Osteoblast (primary cell): ENCODE results near the gene POC1B. TPM values are rescaled to one million over a fixed set of nuclear protein-coding genes. Genes with fewer than 3 reads are reported as not detected.

Source experiments
- DNase-seq: peaks from one replicate; pipeline ENCODE4 v3.0.0; 2011; ENCODE audit warnings: low spot score, mixed read lengths; ENCODE audit not compliant: insufficient read length; ENCODE audit errors: missing footprints
- H2AFZ ChIP-seq: 2 replicates; pipeline ENCODE4 v1.6.0; 2011; ENCODE audit warnings: mild to moderate bottlenecking, low read length
- H3K27ac ChIP-seq: 2 replicates; pipeline ENCODE4 v1.5.1; 2011; ENCODE audit warnings: mild to moderate bottlenecking, low read depth, low read length, moderate library complexity
- H3K27me3 ChIP-seq: 2 replicates; pipeline ENCODE4 v1.6.0; 2012; ENCODE audit warnings: mild to moderate bottlenecking, control low read depth, inconsistent platforms, low read length, moderate library complexity; ENCODE audit not compliant: insufficient read depth
- H3K36me3 ChIP-seq: 2 replicates; pipeline ENCODE4 v1.5.1; 2011; ENCODE audit warnings: mild to moderate bottlenecking, low read length, control low read depth, moderate library complexity; ENCODE audit not compliant: insufficient read depth
- H3K4me1 ChIP-seq: 2 replicates; pipeline ENCODE4 v1.5.1; 2011; ENCODE audit warnings: mild to moderate bottlenecking, low read length, control low read depth, moderate library complexity; ENCODE audit not compliant: insufficient read depth
- H3K4me2 ChIP-seq: 2 replicates; pipeline ENCODE4 v1.6.0; 2011; ENCODE audit warnings: mild to moderate bottlenecking, low read length; ENCODE audit not compliant: insufficient read depth
- H3K4me3 ChIP-seq: fragments of 200-600 bp; sonication (generic); 3 replicates; pipeline ENCODE4 v1.5.1; 2012; ENCODE audit warnings: mild to moderate bottlenecking, low read length, inconsistent platforms; ENCODE audit not compliant: insufficient read depth
- H3K79me2 ChIP-seq: 2 replicates; pipeline ENCODE4 v1.6.0; 2012; ENCODE audit warnings: mild to moderate bottlenecking, low read length, control low read depth, inconsistent platforms; ENCODE audit not compliant: insufficient read depth
- H3K9me3 ChIP-seq: 2 replicates; pipeline ENCODE4 v1.5.1; 2011; ENCODE audit warnings: low read depth, low read length, control low read depth
- H4K20me1 ChIP-seq: 2 replicates; pipeline ENCODE4 v1.6.0; 2012; ENCODE audit warnings: mild to moderate bottlenecking, low read length, control low read depth; ENCODE audit not compliant: insufficient read depth
- total RNA-seq: library from RNA; depleted of rRNA; stranded (reverse); fragments of >200 nt; gene quantifications from 2 replicates; pipeline ENCODE4 v1.2.3, GENCODE V29; 2012
- TF ChIP-seq, protein P1 (sequence below): IDR thresholded peaks from 2 replicates; pipeline ENCODE4 v1.5.1; 2011; ENCODE audit warnings: mild to moderate bottlenecking, low read depth, low read length, moderate library complexity; ENCODE audit errors: extremely low read depth

The POC1B gene
- total RNA-seq, 1 donor: 10.9 TPM

DNA sequence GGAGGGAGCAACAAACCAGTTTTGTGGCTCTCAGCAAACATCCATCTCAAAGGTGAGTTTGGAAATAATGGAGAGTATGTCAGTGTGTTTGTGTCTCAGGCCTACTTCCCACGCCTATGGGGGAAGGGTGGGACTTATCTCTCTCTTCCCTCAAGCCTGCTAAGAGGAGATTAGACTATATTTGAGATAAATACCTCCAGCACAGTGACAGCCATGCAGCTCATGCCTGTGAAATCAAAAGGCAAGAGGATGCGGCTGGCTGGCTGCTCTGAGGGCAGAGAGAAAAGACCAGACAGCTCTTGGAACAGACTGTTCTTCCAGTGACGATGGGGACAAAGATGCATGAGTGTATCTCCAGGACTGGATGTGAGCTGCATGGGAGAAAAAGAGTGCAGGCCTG is 14.7 kb upstream of the POC1B start:
- no peak overlapping the region for H3K27ac ChIP-seq
- TF ChIP-seq, protein P1, sequence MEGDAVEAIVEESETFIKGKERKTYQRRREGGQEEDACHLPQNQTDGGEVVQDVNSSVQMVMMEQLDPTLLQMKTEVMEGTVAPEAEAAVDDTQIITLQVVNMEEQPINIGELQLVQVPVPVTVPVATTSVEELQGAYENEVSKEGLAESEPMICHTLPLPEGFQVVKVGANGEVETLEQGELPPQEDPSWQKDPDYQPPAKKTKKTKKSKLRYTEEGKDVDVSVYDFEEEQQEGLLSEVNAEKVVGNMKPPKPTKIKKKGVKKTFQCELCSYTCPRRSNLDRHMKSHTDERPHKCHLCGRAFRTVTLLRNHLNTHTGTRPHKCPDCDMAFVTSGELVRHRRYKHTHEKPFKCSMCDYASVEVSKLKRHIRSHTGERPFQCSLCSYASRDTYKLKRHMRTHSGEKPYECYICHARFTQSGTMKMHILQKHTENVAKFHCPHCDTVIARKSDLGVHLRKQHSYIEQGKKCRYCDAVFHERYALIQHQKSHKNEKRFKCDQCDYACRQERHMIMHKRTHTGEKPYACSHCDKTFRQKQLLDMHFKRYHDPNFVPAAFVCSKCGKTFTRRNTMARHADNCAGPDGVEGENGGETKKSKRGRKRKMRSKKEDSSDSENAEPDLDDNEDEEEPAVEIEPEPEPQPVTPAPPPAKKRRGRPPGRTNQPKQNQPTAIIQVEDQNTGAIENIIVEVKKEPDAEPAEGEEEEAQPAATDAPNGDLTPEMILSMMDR: no peak

DNA sequence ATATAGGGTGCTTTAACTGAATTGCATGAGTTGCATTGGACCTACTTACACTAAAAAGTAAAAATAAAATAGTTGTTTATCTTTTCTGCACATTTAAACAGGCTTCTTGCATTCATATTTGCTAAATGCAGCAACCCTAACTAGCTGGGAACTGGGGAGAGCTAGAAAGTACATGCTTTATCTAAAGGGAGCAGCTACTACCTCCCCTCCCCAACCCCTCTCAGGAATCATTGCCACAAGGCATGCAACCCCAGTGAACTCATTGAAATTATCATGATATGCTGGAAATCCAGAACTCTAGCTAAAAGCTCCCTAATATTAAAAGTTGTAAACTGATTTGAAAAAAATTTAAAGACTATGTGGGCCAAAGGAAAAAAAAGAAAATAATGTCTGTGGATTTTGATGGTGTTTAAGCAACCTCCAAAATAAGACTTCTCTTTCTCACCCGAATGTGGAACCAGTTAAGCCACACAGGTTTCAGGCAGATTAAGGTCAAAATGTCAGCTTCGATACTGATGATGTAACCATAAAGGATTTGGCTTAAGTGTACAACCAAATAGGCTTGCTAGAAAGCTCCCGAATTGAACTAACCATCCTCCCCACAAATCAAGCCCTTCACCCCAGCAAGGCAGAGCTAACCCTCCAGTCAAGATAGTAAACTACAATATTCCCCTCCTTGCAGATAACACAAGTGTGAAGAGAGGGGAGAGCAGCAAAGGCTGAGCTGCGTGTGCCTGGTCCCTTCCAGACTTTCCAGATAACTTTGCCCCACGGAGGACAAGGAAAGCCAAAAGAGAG is 13.8 kb upstream of the POC1B start:
- no peaks in the 10 kb centered on the region for H3K27me3 ChIP-seq
- no peak for DNase-seq
- no peak overlapping the region for H3K27ac ChIP-seq
- H2AFZ ChIP-seq: no peak overlapping the region
- no peaks in the 10 kb centered on the region for H3K79me2 ChIP-seq
- H3K36me3 ChIP-seq: no peaks in the 10 kb centered on the region
- no peak overlapping the region for H3K4me2 ChIP-seq
- H3K9me3 ChIP-seq: no peaks in the 10 kb centered on the region
- H3K4me1 ChIP-seq: peaks cover 12% of the 10 kb centered on the region
- TF ChIP-seq, protein P1: no peak
- H3K4me3 ChIP-seq: no peak overlapping the region
- H4K20me1 ChIP-seq: no peaks in the 10 kb centered on the region

More for the DNA sequence above, 14.7 kb upstream of the POC1B start:
- Histone ChIP-seq H4K20me1 (no peaks in the 10 kb centered on the region), H3K36me3 (no peaks in the 10 kb centered on the region), H3K4me1 (peaks cover 19% of the 10 kb centered on the region), H3K4me3 (no peak overlapping the region), H3K27me3 (no peaks in the 10 kb centered on the region), H2AFZ (no peak overlapping the region), H3K9me3 (no peaks in the 10 kb centered on the region), H3K79me2 (no peaks in the 10 kb centered on the region), H3K4me2 (no peak overlapping the region)
- DNase-seq: no peak

DNA sequence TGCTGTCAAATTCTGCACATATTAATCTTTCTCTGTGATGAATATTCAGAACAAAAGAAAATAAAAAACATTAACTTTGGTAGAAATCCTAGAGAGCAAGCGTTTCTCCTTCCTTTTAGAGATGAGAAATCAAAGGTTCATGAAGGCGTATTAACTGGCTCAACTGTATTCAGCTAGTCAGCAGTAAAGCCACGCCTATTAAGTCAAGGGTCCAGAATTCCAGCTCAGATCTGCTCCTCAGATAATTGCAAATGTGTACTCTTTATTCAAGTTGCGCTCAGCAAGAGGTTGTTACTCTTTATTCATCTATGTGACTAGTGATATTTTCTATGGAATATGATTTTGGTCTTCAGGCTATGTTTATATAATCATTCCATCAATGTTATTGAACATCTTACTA is 13.1 kb upstream of the POC1B start:
- H3K27ac ChIP-seq: no peak overlapping the region
- peaks cover 4% of the 10 kb centered on the region for H3K4me1 ChIP-seq
- no peak for DNase-seq
- H3K79me2 ChIP-seq: no peaks in the 10 kb centered on the region
- no peak overlapping the region for H2AFZ ChIP-seq
- no peaks in the 10 kb centered on the region for H3K36me3 ChIP-seq
- TF ChIP-seq, protein P1: no peak
- H3K4me3 ChIP-seq: no peak overlapping the region
- H3K27me3 ChIP-seq: no peaks in the 10 kb centered on the region
- peaks cover under 1% of the 10 kb centered on the region for H4K20me1 ChIP-seq
- H3K4me2 ChIP-seq: no peak overlapping the region
- no peaks in the 10 kb centered on the region for H3K9me3 ChIP-seq

DNA sequence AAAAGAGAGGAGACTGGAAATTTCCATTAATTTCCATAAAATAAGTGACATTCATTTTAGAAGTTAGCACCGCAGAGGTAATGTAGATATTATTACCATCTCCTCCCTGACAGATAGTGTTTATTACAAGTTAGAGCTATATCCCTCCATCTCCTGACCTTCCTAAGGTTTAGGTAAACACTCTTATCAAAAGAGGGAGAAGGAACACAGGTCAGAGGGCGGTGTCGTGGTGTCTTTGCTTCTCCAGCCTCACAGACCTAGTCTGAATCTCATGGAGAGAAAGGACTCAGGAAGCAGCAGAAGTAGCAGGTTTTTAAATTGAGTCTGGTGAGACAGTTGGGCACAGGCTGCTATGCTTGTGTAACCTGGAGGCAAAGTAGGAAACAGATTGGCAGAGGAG is 11.5 kb upstream of the POC1B start:
- no peak for DNase-seq
- H3K27me3 ChIP-seq: no peaks in the 10 kb centered on the region
- H3K79me2 ChIP-seq: no peaks in the 10 kb centered on the region
- no peak overlapping the region for H3K27ac ChIP-seq
- H3K9me3 ChIP-seq: no peaks in the 10 kb centered on the region
- H2AFZ ChIP-seq: no peak overlapping the region
- TF ChIP-seq, protein P1: no peak
- H4K20me1 ChIP-seq: peaks cover 4% of the 10 kb centered on the region
- H3K4me1 ChIP-seq: no peaks in the 10 kb centered on the region
- no peak overlapping the region for H3K4me2 ChIP-seq
- no peak overlapping the region for H3K4me3 ChIP-seq
- no peaks in the 10 kb centered on the region for H3K36me3 ChIP-seq
